Measurements from ENCODE around the gene LRRC34.
A peak's percentile ranks its signal among the peaks of the same experiment; 100 is the strongest.

The LRRC34 gene

GRCh38 chr3:169777822-169778221 lies 34.9 kb downstream of the LRRC34 start:
- Histone ChIP-seq H3K9me3 (ENCODE audit: insufficient read depth, low read depth, low read length) (no peaks in the 10 kb centered on the region), H3K4me1 (ENCODE audit: insufficient read depth, low read length) (peaks cover 13% of the 10 kb centered on the region), H3K36me3 (ENCODE audit: insufficient read depth, low read depth, low read length) (peaks cover 77% of the 10 kb centered on the region), H3K27me3 (ENCODE audit: insufficient read depth, low read length) (no peaks in the 10 kb centered on the region), H3K27ac (ENCODE audit: low read length) (no peak overlapping the region), H3K9ac (ENCODE audit: low read depth, low read length) (no peak overlapping the region), H3K4me3 (ENCODE audit: low read length) (no peak overlapping the region)

- no peaks in the 10 kb centered on the region for H3K27me3 ChIP-seq (ENCODE audit: insufficient read depth, low read length)
- peaks cover 40% of the 10 kb centered on the region for H3K36me3 ChIP-seq (ENCODE audit: insufficient read depth, low read depth, low read length)
- H3K4me3 ChIP-seq (ENCODE audit: low read length): peak overlapping the region; percentile 91
- H3K9ac ChIP-seq (ENCODE audit: low read depth, low read length): peak overlapping the region; percentile 96; the same call in 1 of the 2 replicates
- H3K27ac ChIP-seq (ENCODE audit: low read length): no peak overlapping the region
- peaks cover 13% of the 10 kb centered on the region for H3K4me1 ChIP-seq (ENCODE audit: insufficient read depth, low read length)
- H3K9me3 ChIP-seq (ENCODE audit: insufficient read depth, low read depth, low read length): no peaks in the 10 kb centered on the region
These were observed 38.5 kb downstream of the LRRC34 start for GRCh38 chr3:169774186-169774585.

GRCh38 chr3:169772897-169773816 lies 39.5 kb downstream of the LRRC34 start, which contains the start of gene MYNN:
Gene MYNN (plus strand): TSS chr3:169773396. CDS start chr3:169774296, 900 bp downstream.
- peak within 1 kb of the TSS; percentile 96 for H3K9ac ChIP-seq (ENCODE audit: low read depth, low read length)
- no peaks in the 10 kb centered on the region for H3K27me3 ChIP-seq (ENCODE audit: insufficient read depth, low read length)
- peaks cover 30% of the 10 kb centered on the region for H3K36me3 ChIP-seq (ENCODE audit: insufficient read depth, low read depth, low read length)
- peaks cover 13% of the 10 kb centered on the region for H3K4me1 ChIP-seq (ENCODE audit: insufficient read depth, low read length)
- H3K9me3 ChIP-seq (ENCODE audit: insufficient read depth, low read depth, low read length): no peaks in the 10 kb centered on the region
- peak within 1 kb of the TSS; percentile 86 for H3K27ac ChIP-seq (ENCODE audit: low read length)
- peak within 1 kb of the TSS; percentile 91 for H3K4me3 ChIP-seq (ENCODE audit: low read length)

DNA sequence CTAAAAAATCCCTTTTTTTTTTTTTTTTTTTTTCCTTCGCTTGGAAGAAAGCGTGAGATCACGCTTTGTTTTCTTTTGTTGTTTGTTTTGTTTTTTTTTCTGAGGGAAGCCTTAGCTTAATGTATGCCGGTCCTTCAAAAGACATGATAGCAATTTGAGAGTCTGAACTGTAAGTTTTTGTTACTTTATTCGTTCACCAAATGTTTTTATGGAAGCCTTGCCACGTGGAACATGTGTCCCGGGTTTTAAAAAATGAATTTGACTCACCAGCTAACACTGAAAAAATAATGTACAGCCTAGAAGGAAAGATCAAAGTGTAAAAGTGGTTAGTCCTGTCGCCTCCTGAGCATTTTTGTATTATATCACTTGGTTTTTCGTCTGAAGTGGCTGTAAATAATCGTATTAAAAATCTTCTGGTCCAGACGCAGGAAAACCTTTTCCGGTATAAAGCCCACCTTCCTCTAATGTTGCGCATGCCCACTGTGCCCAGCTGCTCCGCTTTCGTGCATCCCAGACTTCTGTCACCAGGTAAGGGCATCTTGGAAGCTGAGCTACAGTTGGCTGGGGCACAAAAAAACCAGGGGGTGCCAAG lies 40.3 kb downstream of the LRRC34 start:
- Histone ChIP-seq H3K4me1 (ENCODE audit: insufficient read depth, low read length) (peaks cover 13% of the 10 kb centered on the region), H3K27me3 (ENCODE audit: insufficient read depth, low read length) (no peaks in the 10 kb centered on the region), H3K36me3 (ENCODE audit: insufficient read depth, low read depth, low read length) (peaks cover 23% of the 10 kb centered on the region), H3K9me3 (ENCODE audit: insufficient read depth, low read depth, low read length) (no peaks in the 10 kb centered on the region), H3K9ac (ENCODE audit: low read depth, low read length) (peak overlapping the region; percentile 96), H3K4me3 (ENCODE audit: low read length) (peak overlapping the region; percentile 91), H3K27ac (ENCODE audit: low read length) (peak overlapping the region; percentile 86)

GRCh38 chr3:169771497-169772304 lies 41.0 kb downstream of the LRRC34 start:
- no peak overlapping the region for H3K27ac ChIP-seq (ENCODE audit: low read length)

DNA sequence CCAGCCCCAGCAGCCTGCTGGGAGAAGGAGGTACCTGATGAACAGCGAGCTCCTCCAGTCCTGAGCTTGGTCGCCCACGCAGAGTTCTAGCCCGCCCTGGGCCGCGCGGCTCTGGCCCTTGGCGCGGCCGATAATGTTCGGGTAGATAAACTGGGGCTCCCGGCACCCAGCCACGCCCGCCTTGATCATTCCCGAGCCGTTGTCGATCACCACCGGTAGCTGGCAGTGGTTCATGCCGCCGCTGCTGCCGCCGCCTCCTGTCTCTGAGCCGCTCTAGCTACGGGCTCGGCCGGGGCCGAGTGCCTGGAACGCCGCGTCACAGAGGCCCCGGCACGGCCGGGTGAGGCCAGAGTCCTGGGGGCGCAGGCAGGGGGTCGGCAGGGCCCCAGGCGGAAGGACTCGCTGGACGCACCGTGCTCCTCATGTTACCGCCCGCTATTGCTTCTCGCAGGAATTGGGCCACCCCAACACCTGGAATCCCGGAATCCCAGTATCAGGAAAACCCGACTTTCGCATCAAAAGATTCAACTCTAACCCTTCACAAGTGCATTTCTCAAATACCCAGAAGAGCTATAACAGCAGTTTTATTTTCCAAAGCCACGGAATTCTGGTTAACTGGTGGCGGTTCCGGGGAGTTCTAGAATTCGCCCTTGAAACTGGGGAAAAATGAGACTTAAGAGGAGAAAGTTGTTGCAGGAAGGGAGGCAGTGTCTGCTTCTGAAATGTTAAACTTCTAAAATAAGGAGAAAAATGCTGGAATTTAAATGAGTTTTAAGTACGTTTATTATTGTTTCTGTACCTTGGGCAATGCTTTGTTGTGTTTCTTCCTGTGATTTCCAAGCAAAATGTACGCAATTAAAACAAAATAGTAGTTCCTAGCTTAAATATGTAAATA lies 43.2 kb downstream of the LRRC34 start, which contains the start of gene ACTRT3:
TSS of gene ACTRT3 (minus strand) at position 275 of the 895 bp plus-strand sequence. CDS start at position 234, 41 bp downstream.
- H3K4me1 ChIP-seq (ENCODE audit: insufficient read depth, low read length): peaks cover 3% of the 10 kb centered on the region
- H3K27ac ChIP-seq (ENCODE audit: low read length): no peak within 1 kb of the TSS
- peak within 1 kb of the TSS; percentile 83 for H3K9ac ChIP-seq (ENCODE audit: low read depth, low read length)
- peak within 1 kb of the TSS; percentile 79 for H3K4me3 ChIP-seq (ENCODE audit: low read length)
- no peaks in the 10 kb centered on the region for H3K27me3 ChIP-seq (ENCODE audit: insufficient read depth, low read length)
- no peaks in the 10 kb centered on the region; the same call in 1 of the 2 replicates for H3K36me3 ChIP-seq (ENCODE audit: insufficient read depth, low read depth, low read length)
- no peaks in the 10 kb centered on the region for H3K9me3 ChIP-seq (ENCODE audit: insufficient read depth, low read depth, low read length)

More at GRCh38 chr3:169771497-169772304, 41.0 kb downstream of the LRRC34 start:
- Histone ChIP-seq H3K4me3 (ENCODE audit: low read length) (peak overlapping the region; percentile 91), H3K4me1 (ENCODE audit: insufficient read depth, low read length) (peaks cover 13% of the 10 kb centered on the region), H3K27me3 (ENCODE audit: insufficient read depth, low read length) (no peaks in the 10 kb centered on the region), H3K9ac (ENCODE audit: low read depth, low read length) (peak overlapping the region; percentile 96; the same call in 1 of the 2 replicates), H3K36me3 (ENCODE audit: insufficient read depth, low read depth, low read length) (peaks cover 16% of the 10 kb centered on the region), H3K9me3 (ENCODE audit: insufficient read depth, low read depth, low read length) (no peaks in the 10 kb centered on the region)

- Histone ChIP-seq H3K27me3 (ENCODE audit: insufficient read depth, low read length) (no peaks in the 10 kb centered on the region), H3K4me3 (ENCODE audit: low read length) (peak within 1 kb of the TSS; percentile 73), H3K9ac (ENCODE audit: low read depth, low read length) (peak within 1 kb of the TSS; percentile 83; the same call in 1 of the 2 replicates), H3K27ac (ENCODE audit: low read length) (no peak within 1 kb of the TSS), H3K9me3 (ENCODE audit: insufficient read depth, low read depth, low read length) (peaks cover 5% of the 10 kb centered on the region; the same call in 1 of the 2 replicates), H3K36me3 (ENCODE audit: insufficient read depth, low read depth, low read length) (no peaks in the 10 kb centered on the region; the same call in 1 of the 2 replicates), H3K4me1 (ENCODE audit: insufficient read depth, low read length) (no peaks in the 10 kb centered on the region)
These were observed 47.7 kb downstream of the LRRC34 start, which contains the start of gene TERC for GRCh38 chr3:169764882-169765612. Gene TERC (minus strand): TSS chr3:169765060.

GRCh38 chr3:169764312-169764881 lies 48.3 kb downstream of the LRRC34 start:
- H3K27ac ChIP-seq (ENCODE audit: low read length): no peak overlapping the region

GRCh38 chr3:169760479-169760878 lies 52.2 kb downstream of the LRRC34 start:
- Histone ChIP-seq H3K36me3 (ENCODE audit: insufficient read depth, low read depth, low read length) (no peaks in the 10 kb centered on the region), H3K4me1 (ENCODE audit: insufficient read depth, low read length) (no peaks in the 10 kb centered on the region), H3K4me3 (ENCODE audit: low read length) (no peak overlapping the region), H3K9me3 (ENCODE audit: insufficient read depth, low read depth, low read length) (peaks cover 5% of the 10 kb centered on the region; the same call in 1 of the 2 replicates), H3K27ac (ENCODE audit: low read length) (no peak overlapping the region), H3K9ac (ENCODE audit: low read depth, low read length) (no peak overlapping the region), H3K27me3 (ENCODE audit: insufficient read depth, low read length) (no peaks in the 10 kb centered on the region)

More at GRCh38 chr3:169764312-169764881, 48.3 kb downstream of the LRRC34 start:
- Histone ChIP-seq H3K9me3 (ENCODE audit: insufficient read depth, low read depth, low read length) (peaks cover 5% of the 10 kb centered on the region; the same call in 1 of the 2 replicates), H3K27me3 (ENCODE audit: insufficient read depth, low read length) (no peaks in the 10 kb centered on the region), H3K4me3 (ENCODE audit: low read length) (peak overlapping the region; percentile 73), H3K9ac (ENCODE audit: low read depth, low read length) (peak overlapping the region; percentile 83; the same call in 1 of the 2 replicates), H3K36me3 (ENCODE audit: insufficient read depth, low read depth, low read length) (no peaks in the 10 kb centered on the region; the same call in 1 of the 2 replicates), H3K4me1 (ENCODE audit: insufficient read depth, low read length) (no peaks in the 10 kb centered on the region)
